HEK293 (cell line): ENCODE data around the gene PPP1R36.

Source experiments
- KLF9 ChIP-seq: fragments of 450-650 bp; formaldehyde crosslinking; IDR thresholded peaks from 2 replicates; pipeline ENCODE4 v1.5.1; 2016; ENCODE audit warnings: missing biosample characterization, missing genetic modification characterization, low read depth
- SP2 ChIP-seq: fragments of 450-650 bp; formaldehyde crosslinking; IDR thresholded peaks from 2 replicates; pipeline ENCODE4 v1.5.1; 2016; ENCODE audit warnings: missing biosample characterization, missing genetic modification characterization
- ZBTB17 ChIP-seq: fragments of 450-650 bp; formaldehyde crosslinking; IDR thresholded peaks from 2 replicates; pipeline ENCODE4 v1.5.1; 2016; ENCODE audit warnings: missing biosample characterization, missing genetic modification characterization
- ZBTB48 ChIP-seq: fragments of 450-650 bp; formaldehyde crosslinking; IDR thresholded peaks from 2 replicates; pipeline ENCODE4 v1.5.1; 2016; ENCODE audit warnings: missing biosample characterization, missing genetic modification characterization
- ZNF155 ChIP-seq: fragments of 450-650 bp; formaldehyde crosslinking; IDR thresholded peaks from 2 replicates; pipeline ENCODE4 v1.5.1; 2016; ENCODE audit warnings: missing biosample characterization, missing genetic modification characterization
- ZNF16 ChIP-seq: fragments of 450-650 bp; formaldehyde crosslinking; IDR thresholded peaks from 2 replicates; pipeline ENCODE4 v1.5.1; 2016; ENCODE audit warnings: low read depth, missing biosample characterization, missing genetic modification characterization
- ZNF366 ChIP-seq: fragments of 450-650 bp; formaldehyde crosslinking; conservative IDR thresholded peaks from 2 replicates; pipeline ENCODE4 v1.5.1; 2016; ENCODE audit warnings: missing biosample characterization, missing genetic modification characterization
- ZNF37A ChIP-seq: fragments of 450-650 bp; IDR thresholded peaks from 2 replicates; pipeline ENCODE4 v1.5.1; 2018; ENCODE audit warnings: missing biosample characterization, missing genetic modification characterization
- ZNF433 ChIP-seq: fragments of 450-650 bp; formaldehyde crosslinking; IDR thresholded peaks from 2 replicates; pipeline ENCODE4 v1.5.1; 2016; ENCODE audit warnings: missing biosample characterization, missing genetic modification characterization, low read depth
- ZNF571 ChIP-seq: fragments of 450-650 bp; formaldehyde crosslinking; IDR thresholded peaks from 2 replicates; pipeline ENCODE4 v1.5.0; 2017; ENCODE audit warnings: missing biosample characterization, missing genetic modification characterization
- ZNF629 ChIP-seq: fragments of 450-650 bp; formaldehyde crosslinking; IDR thresholded peaks from 2 replicates; pipeline ENCODE4 v1.5.1; 2017; ENCODE audit warnings: missing biosample characterization, missing genetic modification characterization
- ZNF830 ChIP-seq: fragments of 450-650 bp; IDR thresholded peaks from 2 replicates; pipeline ENCODE4 v1.5.0; 2018; ENCODE audit warnings: missing biosample characterization, missing genetic modification characterization, low read depth, mild to moderate bottlenecking, moderate library complexity
- TF ChIP-seq, protein P1 (sequence below): fragments of 450-650 bp; formaldehyde crosslinking; conservative IDR thresholded peaks from 2 replicates; pipeline ENCODE4 v1.5.1; 2016; ENCODE audit warnings: low read depth, missing biosample characterization, missing genetic modification characterization
- TF ChIP-seq, protein P2 (sequence below): fragments of 450-650 bp; formaldehyde crosslinking; IDR thresholded peaks from 2 replicates; pipeline ENCODE4 v1.5.1; 2016; ENCODE audit warnings: missing biosample characterization, missing genetic modification characterization
- TF ChIP-seq, protein P3 (sequence below): IDR thresholded peaks from 2 replicates; pipeline ENCODE4 v1.6.1; 2011; ENCODE audit warnings: mild to moderate bottlenecking, low read depth, low read length, borderline replicate concordance
- TF ChIP-seq, protein P4 (sequence below): fragments of 450-650 bp; formaldehyde crosslinking; IDR thresholded peaks from 2 replicates; pipeline ENCODE4 v1.5.1; 2016; ENCODE audit warnings: missing biosample characterization, missing genetic modification characterization
- TF ChIP-seq, protein P5 (sequence below): fragments of 450-650 bp; formaldehyde crosslinking; conservative IDR thresholded peaks from 2 replicates; pipeline ENCODE4 v1.5.1; 2016; ENCODE audit warnings: low read depth, missing biosample characterization, missing genetic modification characterization

PPP1R36 gene

DNA sequence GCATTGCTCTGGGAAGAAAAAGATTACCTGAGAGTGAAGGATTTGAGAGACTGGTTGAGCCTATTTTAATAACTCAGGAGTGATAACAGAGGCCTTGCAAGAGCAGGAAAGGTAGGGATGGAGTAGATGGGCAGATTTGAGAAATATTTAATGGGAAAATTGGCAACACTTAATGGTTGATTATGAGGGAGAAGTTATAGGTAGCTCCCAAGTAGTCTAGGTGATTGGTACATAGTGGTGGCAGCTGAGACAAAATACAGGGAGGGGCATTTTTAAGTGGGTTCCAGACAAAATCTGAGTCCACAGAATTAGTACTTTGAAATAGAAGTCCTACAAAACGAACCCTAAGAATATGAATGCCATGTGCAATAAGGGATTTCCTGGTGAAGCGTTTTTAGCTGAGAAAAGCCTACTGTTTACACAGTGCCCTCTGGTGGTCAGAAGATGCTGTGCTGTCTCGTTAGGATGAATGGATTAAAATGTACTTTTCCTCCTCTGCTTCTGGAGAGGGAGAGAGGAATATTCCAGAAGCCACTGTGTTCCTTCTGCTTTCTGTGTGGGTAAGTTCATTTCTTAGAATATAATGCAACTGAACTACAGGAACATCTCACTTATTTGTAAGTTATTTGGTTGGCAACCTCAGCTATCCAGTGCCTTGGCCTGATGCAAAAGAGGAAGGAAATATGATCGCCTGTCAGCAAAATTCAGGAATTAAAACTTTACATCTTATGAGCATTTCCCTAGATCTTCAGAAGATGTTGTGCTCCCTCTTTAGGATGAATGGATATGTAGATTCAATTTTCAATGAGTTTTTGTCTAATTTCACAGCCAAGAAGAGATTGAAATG lies 38.7 kb upstream of the PPP1R36 start (continued):
- TF ChIP-seq, protein P1, sequence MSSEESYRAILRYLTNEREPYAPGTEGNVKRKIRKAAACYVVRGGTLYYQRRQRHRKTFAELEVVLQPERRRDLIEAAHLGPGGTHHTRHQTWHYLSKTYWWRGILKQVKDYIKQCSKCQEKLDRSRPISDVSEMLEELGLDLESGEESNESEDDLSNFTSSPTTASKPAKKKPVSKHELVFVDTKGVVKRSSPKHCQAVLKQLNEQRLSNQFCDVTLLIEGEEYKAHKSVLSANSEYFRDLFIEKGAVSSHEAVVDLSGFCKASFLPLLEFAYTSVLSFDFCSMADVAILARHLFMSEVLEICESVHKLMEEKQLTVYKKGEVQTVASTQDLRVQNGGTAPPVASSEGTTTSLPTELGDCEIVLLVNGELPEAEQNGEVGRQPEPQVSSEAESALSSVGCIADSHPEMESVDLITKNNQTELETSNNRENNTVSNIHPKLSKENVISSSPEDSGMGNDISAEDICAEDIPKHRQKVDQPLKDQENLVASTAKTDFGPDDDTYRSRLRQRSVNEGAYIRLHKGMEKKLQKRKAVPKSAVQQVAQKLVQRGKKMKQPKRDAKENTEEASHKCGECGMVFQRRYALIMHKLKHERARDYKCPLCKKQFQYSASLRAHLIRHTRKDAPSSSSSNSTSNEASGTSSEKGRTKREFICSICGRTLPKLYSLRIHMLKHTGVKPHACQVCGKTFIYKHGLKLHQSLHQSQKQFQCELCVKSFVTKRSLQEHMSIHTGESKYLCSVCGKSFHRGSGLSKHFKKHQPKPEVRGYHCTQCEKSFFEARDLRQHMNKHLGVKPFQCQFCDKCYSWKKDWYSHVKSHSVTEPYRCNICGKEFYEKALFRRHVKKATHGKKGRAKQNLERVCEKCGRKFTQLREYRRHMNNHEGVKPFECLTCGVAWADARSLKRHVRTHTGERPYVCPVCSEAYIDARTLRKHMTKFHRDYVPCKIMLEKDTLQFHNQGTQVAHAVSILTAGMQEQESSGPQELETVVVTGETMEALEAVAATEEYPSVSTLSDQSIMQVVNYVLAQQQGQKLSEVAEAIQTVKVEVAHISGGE (tag by site-specific recombination): no peak
- TF ChIP-seq ZNF155 (tag by site-specific recombination) (no peak), ZNF433 (tag by site-specific recombination) (no peak), ZBTB48 (tag by site-specific recombination) (peak; percentile 40; the same call in 1 of the 2 replicates), ZNF830 (no peak), ZNF366 (0 out of 2 replicates have a peak, but pooled peaks have one; percentile 26), KLF9 (tag by site-specific recombination) (no peak), ZBTB17 (tag by site-specific recombination) (0 out of 2 replicates have a peak, but pooled peaks have one; percentile 12), SP2 (no peak), ZNF16 (no peak), ZNF37A (tag by site-specific recombination) (no peak), ZNF571 (tag by site-specific recombination) (no peak), ZNF629 (tag by site-specific recombination) (no peak)
- TF ChIP-seq, protein P2, sequence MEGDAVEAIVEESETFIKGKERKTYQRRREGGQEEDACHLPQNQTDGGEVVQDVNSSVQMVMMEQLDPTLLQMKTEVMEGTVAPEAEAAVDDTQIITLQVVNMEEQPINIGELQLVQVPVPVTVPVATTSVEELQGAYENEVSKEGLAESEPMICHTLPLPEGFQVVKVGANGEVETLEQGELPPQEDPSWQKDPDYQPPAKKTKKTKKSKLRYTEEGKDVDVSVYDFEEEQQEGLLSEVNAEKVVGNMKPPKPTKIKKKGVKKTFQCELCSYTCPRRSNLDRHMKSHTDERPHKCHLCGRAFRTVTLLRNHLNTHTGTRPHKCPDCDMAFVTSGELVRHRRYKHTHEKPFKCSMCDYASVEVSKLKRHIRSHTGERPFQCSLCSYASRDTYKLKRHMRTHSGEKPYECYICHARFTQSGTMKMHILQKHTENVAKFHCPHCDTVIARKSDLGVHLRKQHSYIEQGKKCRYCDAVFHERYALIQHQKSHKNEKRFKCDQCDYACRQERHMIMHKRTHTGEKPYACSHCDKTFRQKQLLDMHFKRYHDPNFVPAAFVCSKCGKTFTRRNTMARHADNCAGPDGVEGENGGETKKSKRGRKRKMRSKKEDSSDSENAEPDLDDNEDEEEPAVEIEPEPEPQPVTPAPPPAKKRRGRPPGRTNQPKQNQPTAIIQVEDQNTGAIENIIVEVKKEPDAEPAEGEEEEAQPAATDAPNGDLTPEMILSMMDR (tag by site-specific recombination): 0 out of 2 replicates have a peak, but pooled peaks have one; percentile 28
- TF ChIP-seq, protein P3, sequence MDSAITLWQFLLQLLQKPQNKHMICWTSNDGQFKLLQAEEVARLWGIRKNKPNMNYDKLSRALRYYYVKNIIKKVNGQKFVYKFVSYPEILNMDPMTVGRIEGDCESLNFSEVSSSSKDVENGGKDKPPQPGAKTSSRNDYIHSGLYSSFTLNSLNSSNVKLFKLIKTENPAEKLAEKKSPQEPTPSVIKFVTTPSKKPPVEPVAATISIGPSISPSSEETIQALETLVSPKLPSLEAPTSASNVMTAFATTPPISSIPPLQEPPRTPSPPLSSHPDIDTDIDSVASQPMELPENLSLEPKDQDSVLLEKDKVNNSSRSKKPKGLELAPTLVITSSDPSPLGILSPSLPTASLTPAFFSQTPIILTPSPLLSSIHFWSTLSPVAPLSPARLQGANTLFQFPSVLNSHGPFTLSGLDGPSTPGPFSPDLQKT: no peak
- TF ChIP-seq, protein P4, sequence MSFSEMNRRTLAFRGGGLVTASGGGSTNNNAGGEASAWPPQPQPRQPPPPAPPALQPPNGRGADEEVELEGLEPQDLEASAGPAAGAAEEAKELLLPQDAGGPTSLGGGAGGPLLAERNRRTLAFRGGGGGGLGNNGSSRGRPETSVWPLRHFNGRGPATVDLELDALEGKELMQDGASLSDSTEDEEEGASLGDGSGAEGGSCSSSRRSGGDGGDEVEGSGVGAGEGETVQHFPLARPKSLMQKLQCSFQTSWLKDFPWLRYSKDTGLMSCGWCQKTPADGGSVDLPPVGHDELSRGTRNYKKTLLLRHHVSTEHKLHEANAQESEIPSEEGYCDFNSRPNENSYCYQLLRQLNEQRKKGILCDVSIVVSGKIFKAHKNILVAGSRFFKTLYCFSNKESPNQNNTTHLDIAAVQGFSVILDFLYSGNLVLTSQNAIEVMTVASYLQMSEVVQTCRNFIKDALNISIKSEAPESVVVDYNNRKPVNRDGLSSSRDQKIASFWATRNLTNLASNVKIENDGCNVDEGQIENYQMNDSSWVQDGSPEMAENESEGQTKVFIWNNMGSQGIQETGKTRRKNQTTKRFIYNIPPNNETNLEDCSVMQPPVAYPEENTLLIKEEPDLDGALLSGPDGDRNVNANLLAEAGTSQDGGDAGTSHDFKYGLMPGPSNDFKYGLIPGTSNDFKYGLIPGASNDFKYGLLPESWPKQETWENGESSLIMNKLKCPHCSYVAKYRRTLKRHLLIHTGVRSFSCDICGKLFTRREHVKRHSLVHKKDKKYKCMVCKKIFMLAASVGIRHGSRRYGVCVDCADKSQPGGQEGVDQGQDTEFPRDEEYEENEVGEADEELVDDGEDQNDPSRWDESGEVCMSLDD: no peak
- TF ChIP-seq, protein P5, sequence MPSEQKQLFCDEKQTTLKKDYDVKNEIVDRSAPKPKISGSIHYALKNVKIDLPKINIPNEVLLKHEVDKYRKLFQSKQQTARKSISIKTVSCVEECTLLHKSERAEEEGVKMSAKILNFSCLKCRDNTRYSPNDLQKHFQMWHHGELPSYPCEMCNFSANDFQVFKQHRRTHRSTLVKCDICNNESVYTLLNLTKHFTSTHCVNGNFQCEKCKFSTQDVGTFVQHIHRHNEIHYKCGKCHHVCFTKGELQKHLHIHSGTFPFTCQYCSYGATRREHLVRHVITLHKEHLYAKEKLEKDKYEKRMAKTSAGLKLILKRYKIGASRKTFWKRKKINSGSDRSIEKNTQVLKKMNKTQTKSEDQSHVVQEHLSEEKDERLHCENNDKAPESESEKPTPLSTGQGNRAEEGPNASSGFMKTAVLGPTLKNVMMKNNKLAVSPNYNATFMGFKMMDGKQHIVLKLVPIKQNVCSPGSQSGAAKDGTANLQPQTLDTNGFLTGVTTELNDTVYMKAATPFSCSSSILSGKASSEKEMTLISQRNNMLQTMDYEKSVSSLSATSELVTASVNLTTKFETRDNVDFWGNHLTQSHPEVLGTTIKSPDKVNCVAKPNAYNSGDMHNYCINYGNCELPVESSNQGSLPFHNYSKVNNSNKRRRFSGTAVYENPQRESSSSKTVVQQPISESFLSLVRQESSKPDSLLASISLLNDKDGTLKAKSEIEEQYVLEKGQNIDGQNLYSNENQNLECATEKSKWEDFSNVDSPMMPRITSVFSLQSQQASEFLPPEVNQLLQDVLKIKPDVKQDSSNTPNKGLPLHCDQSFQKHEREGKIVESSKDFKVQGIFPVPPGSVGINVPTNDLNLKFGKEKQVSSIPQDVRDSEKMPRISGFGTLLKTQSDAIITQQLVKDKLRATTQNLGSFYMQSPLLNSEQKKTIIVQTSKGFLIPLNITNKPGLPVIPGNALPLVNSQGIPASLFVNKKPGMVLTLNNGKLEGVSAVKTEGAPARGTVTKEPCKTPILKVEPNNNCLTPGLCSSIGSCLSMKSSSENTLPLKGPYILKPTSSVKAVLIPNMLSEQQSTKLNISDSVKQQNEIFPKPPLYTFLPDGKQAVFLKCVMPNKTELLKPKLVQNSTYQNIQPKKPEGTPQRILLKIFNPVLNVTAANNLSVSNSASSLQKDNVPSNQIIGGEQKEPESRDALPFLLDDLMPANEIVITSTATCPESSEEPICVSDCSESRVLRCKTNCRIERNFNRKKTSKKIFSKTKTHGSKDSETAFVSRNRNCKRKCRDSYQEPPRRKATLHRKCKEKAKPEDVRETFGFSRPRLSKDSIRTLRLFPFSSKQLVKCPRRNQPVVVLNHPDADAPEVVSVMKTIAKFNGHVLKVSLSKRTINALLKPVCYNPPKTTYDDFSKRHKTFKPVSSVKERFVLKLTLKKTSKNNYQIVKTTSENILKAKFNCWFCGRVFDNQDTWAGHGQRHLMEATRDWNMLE (tag by site-specific recombination): no peak
